ENCODE measurements around the gene SBF1.

SBF1 gene

GRCh38 chr22:50456466-50457234 is 18.2 kb downstream of the SBF1 start:
- Histone ChIP-seq H3K27ac (ENCODE audit: low read length) (no peak overlapping the region), H3K36me3 (ENCODE audit: control insufficient read depth, low read depth, low read length) (peaks cover 53% of the 10 kb centered on the region), H3K9me3 (ENCODE audit: control insufficient read depth, low read depth, low read length) (no peaks in the 10 kb centered on the region)

GRCh38 chr22:50456026-50456425 is 18.8 kb downstream of the SBF1 start:
- H3K27me3 ChIP-seq (ENCODE audit: control insufficient read depth, insufficient read depth, low read length), result no peaks in the 10 kb centered on the region
- no peaks in the 10 kb centered on the region for H3K4me1 ChIP-seq (ENCODE audit: control insufficient read depth, low read depth, low read length)
- peaks cover 49% of the 10 kb centered on the region for H3K36me3 ChIP-seq (ENCODE audit: control insufficient read depth, low read depth, low read length)
- no peak overlapping the region for H3K9ac ChIP-seq (ENCODE audit: low read length)
- no peaks in the 10 kb centered on the region for H3K9me3 ChIP-seq (ENCODE audit: control insufficient read depth, low read depth, low read length)
- H3K4me3 ChIP-seq (ENCODE audit: low read length), result no peak overlapping the region
- H3K27ac ChIP-seq (ENCODE audit: low read length), result no peak overlapping the region

More at GRCh38 chr22:50456466-50457234, 18.2 kb downstream of the SBF1 start:
- no peak overlapping the region for H3K9ac ChIP-seq (ENCODE audit: low read length)
- H3K27me3 ChIP-seq (ENCODE audit: control insufficient read depth, insufficient read depth, low read length), result no peaks in the 10 kb centered on the region
- no peak overlapping the region for H3K4me3 ChIP-seq (ENCODE audit: low read length)
- no peaks in the 10 kb centered on the region for H3K4me1 ChIP-seq (ENCODE audit: control insufficient read depth, low read depth, low read length)

GRCh38 chr22:50455201-50455600 is 19.6 kb downstream of the SBF1 start:
- no peak overlapping the region for H3K4me3 ChIP-seq (ENCODE audit: low read length)
- no peak overlapping the region for H3K9ac ChIP-seq (ENCODE audit: low read length)
- H3K36me3 ChIP-seq (ENCODE audit: control insufficient read depth, low read depth, low read length), result peaks cover 41% of the 10 kb centered on the region
- no peak overlapping the region for H3K27ac ChIP-seq (ENCODE audit: low read length)
- no peaks in the 10 kb centered on the region for H3K9me3 ChIP-seq (ENCODE audit: control insufficient read depth, low read depth, low read length)
- no peaks in the 10 kb centered on the region for H3K4me1 ChIP-seq (ENCODE audit: control insufficient read depth, low read depth, low read length)
- H3K27me3 ChIP-seq (ENCODE audit: control insufficient read depth, insufficient read depth, low read length), result no peaks in the 10 kb centered on the region

- H3K4me1 ChIP-seq (ENCODE audit: control insufficient read depth, low read depth, low read length), result no peaks in the 10 kb centered on the region
- no peak overlapping the region for H3K4me3 ChIP-seq (ENCODE audit: low read length)
- no peak overlapping the region for H3K27ac ChIP-seq (ENCODE audit: low read length)
- no peak overlapping the region for H3K9ac ChIP-seq (ENCODE audit: low read length)
- no peaks in the 10 kb centered on the region for H3K27me3 ChIP-seq (ENCODE audit: control insufficient read depth, insufficient read depth, low read length)
- H3K9me3 ChIP-seq (ENCODE audit: control insufficient read depth, low read depth, low read length), result no peaks in the 10 kb centered on the region
- H3K36me3 ChIP-seq (ENCODE audit: control insufficient read depth, low read depth, low read length), result peaks cover 35% of the 10 kb centered on the region
These were observed 20.2 kb downstream of the SBF1 start for GRCh38 chr22:50454556-50455075.

- no peak overlapping the region for H3K9ac ChIP-seq (ENCODE audit: low read length)
- H3K9me3 ChIP-seq (ENCODE audit: control insufficient read depth, low read depth, low read length), result no peaks in the 10 kb centered on the region
- H3K27me3 ChIP-seq (ENCODE audit: control insufficient read depth, insufficient read depth, low read length), result no peaks in the 10 kb centered on the region
- H3K4me3 ChIP-seq (ENCODE audit: low read length), result no peak overlapping the region
- peaks cover 38% of the 10 kb centered on the region for H3K36me3 ChIP-seq (ENCODE audit: control insufficient read depth, low read depth, low read length)
- H3K4me1 ChIP-seq (ENCODE audit: control insufficient read depth, low read depth, low read length), result no peaks in the 10 kb centered on the region
- no peak overlapping the region for H3K27ac ChIP-seq (ENCODE audit: low read length)
These were observed 22.2 kb downstream of the SBF1 start for GRCh38 chr22:50452649-50453048.

GRCh38 chr22:50447576-50448551 is 27.0 kb downstream of the SBF1 start:
- Histone ChIP-seq H3K4me1 (ENCODE audit: control insufficient read depth, low read depth, low read length) (no peaks in the 10 kb centered on the region), H3K36me3 (ENCODE audit: control insufficient read depth, low read depth, low read length) (peaks cover 19% of the 10 kb centered on the region)

GRCh38 chr22:50446708-50447575 is 27.9 kb downstream of the SBF1 start:
- H3K9me3 ChIP-seq (ENCODE audit: control insufficient read depth, low read depth, low read length), result no peaks in the 10 kb centered on the region
- H3K9ac ChIP-seq (ENCODE audit: low read length), result no peak overlapping the region
- H3K4me1 ChIP-seq (ENCODE audit: control insufficient read depth, low read depth, low read length), result no peaks in the 10 kb centered on the region
- H3K4me3 ChIP-seq (ENCODE audit: low read length), result no peak overlapping the region
- H3K27ac ChIP-seq (ENCODE audit: low read length), result no peak overlapping the region
- peaks cover 18% of the 10 kb centered on the region for H3K36me3 ChIP-seq (ENCODE audit: control insufficient read depth, low read depth, low read length)
- no peaks in the 10 kb centered on the region for H3K27me3 ChIP-seq (ENCODE audit: control insufficient read depth, insufficient read depth, low read length)

More at GRCh38 chr22:50447576-50448551, 27.0 kb downstream of the SBF1 start:
- H3K27ac ChIP-seq (ENCODE audit: low read length), result no peak overlapping the region
- H3K9ac ChIP-seq (ENCODE audit: low read length), result no peak overlapping the region
- H3K9me3 ChIP-seq (ENCODE audit: control insufficient read depth, low read depth, low read length), result no peaks in the 10 kb centered on the region
- no peak overlapping the region for H3K4me3 ChIP-seq (ENCODE audit: low read length)
- no peaks in the 10 kb centered on the region for H3K27me3 ChIP-seq (ENCODE audit: control insufficient read depth, insufficient read depth, low read length)

GRCh38 chr22:50445880-50446707 is 28.7 kb downstream of the SBF1 start:
- Histone ChIP-seq H3K27me3 (ENCODE audit: control insufficient read depth, insufficient read depth, low read length) (no peaks in the 10 kb centered on the region), H3K27ac (ENCODE audit: low read length) (no peak overlapping the region), H3K9ac (ENCODE audit: low read length) (no peak overlapping the region), H3K9me3 (ENCODE audit: control insufficient read depth, low read depth, low read length) (no peaks in the 10 kb centered on the region), H3K4me3 (ENCODE audit: low read length) (no peak overlapping the region), H3K36me3 (ENCODE audit: control insufficient read depth, low read depth, low read length) (peaks cover 18% of the 10 kb centered on the region), H3K4me1 (ENCODE audit: control insufficient read depth, low read depth, low read length) (no peaks in the 10 kb centered on the region)

GRCh38 chr22:50445071-50445879 is 29.6 kb downstream of the SBF1 start:
- Histone ChIP-seq H3K27ac (ENCODE audit: low read length) (no peak overlapping the region), H3K27me3 (ENCODE audit: control insufficient read depth, insufficient read depth, low read length) (no peaks in the 10 kb centered on the region), H3K4me3 (ENCODE audit: low read length) (no peak overlapping the region), H3K9ac (ENCODE audit: low read length) (no peak overlapping the region), H3K4me1 (ENCODE audit: control insufficient read depth, low read depth, low read length) (no peaks in the 10 kb centered on the region), H3K36me3 (ENCODE audit: control insufficient read depth, low read depth, low read length) (peaks cover 18% of the 10 kb centered on the region), H3K9me3 (ENCODE audit: control insufficient read depth, low read depth, low read length) (no peaks in the 10 kb centered on the region)

GRCh38 chr22:50444663-50445062 is 30.2 kb downstream of the SBF1 start:
- no peaks in the 10 kb centered on the region for H3K9me3 ChIP-seq (ENCODE audit: control insufficient read depth, low read depth, low read length)
- H3K4me1 ChIP-seq (ENCODE audit: control insufficient read depth, low read depth, low read length), result no peaks in the 10 kb centered on the region
- no peak overlapping the region for H3K9ac ChIP-seq (ENCODE audit: low read length)
- no peak overlapping the region for H3K4me3 ChIP-seq (ENCODE audit: low read length)
- H3K27ac ChIP-seq (ENCODE audit: low read length), result no peak overlapping the region
- no peaks in the 10 kb centered on the region for H3K27me3 ChIP-seq (ENCODE audit: control insufficient read depth, insufficient read depth, low read length)
- peaks cover 22% of the 10 kb centered on the region for H3K36me3 ChIP-seq (ENCODE audit: control insufficient read depth, low read depth, low read length)
